AG10803 (cell line): ENCODE measurements around the gene PHLPP1.

ENCODE experiments used
- DNase-seq: peaks from one replicate; pipeline ENCODE4 v3.0.0; 2010; ENCODE audit warnings: low read depth
- H3K4me3 ChIP-seq: 2 replicates; pipeline ENCODE4 v1.5.1; 2011; ENCODE audit warnings: mild to moderate bottlenecking, low read length, control low read depth
- TF ChIP-seq, protein P1 (sequence below): conservative IDR thresholded peaks from 2 replicates; pipeline ENCODE4 v1.5.1; 2011; ENCODE audit warnings: mild to moderate bottlenecking, low read length, control low read depth, inconsistent platforms

Gene PHLPP1

DNA sequence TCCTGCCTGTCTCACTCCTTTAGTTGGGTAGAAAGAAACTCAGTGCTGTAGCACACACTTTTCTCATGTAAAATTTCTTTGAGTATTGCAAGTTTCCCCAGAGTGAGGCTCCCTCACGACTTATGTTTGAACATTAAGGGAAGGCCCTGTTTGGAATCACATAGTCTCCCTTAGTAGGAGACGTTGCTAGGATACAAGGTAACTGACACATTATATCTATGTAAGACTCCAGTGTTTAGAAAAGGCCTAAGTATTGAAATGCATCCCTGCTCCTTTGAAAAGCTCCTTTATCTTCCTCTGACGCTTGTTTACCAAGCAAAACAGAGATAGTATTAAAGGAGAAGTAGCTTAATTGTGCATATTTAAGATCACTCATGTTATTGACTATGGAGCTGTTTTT, 248.2 kb downstream of the PHLPP1 start:
- no peak overlapping the region for H3K4me3 ChIP-seq
- DNase-seq, result no peak
- TF ChIP-seq, protein P1, sequence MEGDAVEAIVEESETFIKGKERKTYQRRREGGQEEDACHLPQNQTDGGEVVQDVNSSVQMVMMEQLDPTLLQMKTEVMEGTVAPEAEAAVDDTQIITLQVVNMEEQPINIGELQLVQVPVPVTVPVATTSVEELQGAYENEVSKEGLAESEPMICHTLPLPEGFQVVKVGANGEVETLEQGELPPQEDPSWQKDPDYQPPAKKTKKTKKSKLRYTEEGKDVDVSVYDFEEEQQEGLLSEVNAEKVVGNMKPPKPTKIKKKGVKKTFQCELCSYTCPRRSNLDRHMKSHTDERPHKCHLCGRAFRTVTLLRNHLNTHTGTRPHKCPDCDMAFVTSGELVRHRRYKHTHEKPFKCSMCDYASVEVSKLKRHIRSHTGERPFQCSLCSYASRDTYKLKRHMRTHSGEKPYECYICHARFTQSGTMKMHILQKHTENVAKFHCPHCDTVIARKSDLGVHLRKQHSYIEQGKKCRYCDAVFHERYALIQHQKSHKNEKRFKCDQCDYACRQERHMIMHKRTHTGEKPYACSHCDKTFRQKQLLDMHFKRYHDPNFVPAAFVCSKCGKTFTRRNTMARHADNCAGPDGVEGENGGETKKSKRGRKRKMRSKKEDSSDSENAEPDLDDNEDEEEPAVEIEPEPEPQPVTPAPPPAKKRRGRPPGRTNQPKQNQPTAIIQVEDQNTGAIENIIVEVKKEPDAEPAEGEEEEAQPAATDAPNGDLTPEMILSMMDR, result no peak

DNA sequence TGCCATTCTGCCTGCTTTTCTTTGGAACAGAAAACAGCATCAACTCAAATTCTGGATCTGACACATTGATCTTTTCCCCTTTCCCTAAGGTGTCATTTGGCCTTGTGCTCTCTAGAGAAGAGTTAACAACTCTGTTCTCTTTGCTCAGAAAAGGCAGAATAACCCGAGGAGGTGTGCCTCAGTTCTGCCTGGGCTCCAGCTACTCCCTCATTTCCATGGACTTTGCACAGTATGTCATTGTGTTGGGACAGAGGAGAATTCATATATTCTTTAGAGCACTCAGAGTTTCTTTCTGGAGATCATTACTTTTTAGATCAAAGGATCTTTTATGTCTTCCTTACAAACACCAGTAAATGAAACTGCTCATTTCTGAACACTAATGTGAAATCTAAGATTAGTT, 249.1 kb downstream of the PHLPP1 start:
- TF ChIP-seq, protein P1, result no peak
- H3K4me3 ChIP-seq, result no peak overlapping the region
- no peak for DNase-seq

- H3K4me3 ChIP-seq, result no peak overlapping the region
- no peak for DNase-seq
- TF ChIP-seq, protein P1, result no peak
Observed at GRCh38 chr18:62967089-62967488, 251.7 kb downstream of the PHLPP1 start.

DNA sequence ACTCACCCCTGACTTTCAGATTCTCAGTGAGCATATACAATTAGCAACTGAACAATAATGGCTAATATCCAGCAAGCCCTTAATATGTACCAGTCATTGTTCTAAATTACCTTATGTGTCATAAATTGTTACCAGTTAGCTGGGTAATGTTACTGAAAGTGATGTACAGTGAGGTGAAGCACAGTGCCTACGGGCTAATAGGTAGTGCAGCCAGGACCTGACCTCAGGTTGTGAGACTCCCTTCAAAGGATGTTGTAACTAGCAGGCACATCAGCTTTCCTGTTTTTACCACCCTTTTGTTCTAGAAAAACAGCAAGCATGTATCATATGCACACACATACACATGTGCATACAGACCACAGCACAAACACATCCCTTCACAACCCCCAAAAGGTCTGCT, 258.3 kb downstream of the PHLPP1 start:
- no peak for DNase-seq
- TF ChIP-seq, protein P1, result no peak
- H3K4me3 ChIP-seq, result no peak overlapping the region

- TF ChIP-seq, protein P1, result no peak
- no peak overlapping the region for H3K4me3 ChIP-seq
- no peak for DNase-seq
Observed at GRCh38 chr18:62974388-62974787, 259.0 kb downstream of the PHLPP1 start.

- TF ChIP-seq, protein P1, result no peak
- H3K4me3 ChIP-seq, result no peak overlapping the region
- no peak for DNase-seq
Observed at GRCh38 chr18:62974928-62975675, 259.8 kb downstream of the PHLPP1 start.

DNA sequence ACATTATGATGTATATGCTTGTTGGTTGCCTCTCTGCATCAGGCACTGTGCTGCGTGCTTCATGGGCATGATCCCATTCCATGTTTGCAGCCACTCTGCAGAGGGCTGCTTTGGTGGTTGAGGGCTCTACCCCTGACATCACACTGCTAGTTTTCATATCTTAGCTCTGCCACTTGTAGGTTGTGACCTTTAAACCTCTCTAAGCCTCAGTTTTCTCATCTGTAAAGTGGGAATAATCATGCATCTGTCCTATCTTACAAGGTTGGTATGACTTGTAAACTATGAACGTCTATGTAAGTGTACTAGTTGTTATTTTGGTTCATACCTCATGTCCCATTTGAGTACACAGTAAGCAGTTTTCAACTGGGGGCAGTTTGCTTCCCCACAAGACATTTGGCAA, 260.4 kb downstream of the PHLPP1 start:
- no peak for DNase-seq
- H3K4me3 ChIP-seq, result no peak overlapping the region
- TF ChIP-seq, protein P1, result no peak
